Measurements from ENCODE around the gene PRKAG3. TPM values are rescaled to one million over a fixed set of nuclear protein-coding genes. Genes with fewer than 3 reads are reported as not detected.
"Not testable (repeated sequence)": the region's sequence is repeated elsewhere in the genome, so short reads cannot be mapped to it uniquely, and the experiment has no call there.

The PRKAG3 gene
- polyA plus RNA-seq, 1 of the 3 experiments (the other 2 are of a cell fraction), result not detected

- DNase-seq, result no peak
- H3K36me3 ChIP-seq (replicated peaks in 1 of 2; ENCODE audit: control insufficient read depth in 1 of 2, insufficient read depth in 2 of 2, low read length in 1 of 2), result peaks cover 0 to 8% of the 10 kb centered on the region in 2 experiments
- no peak overlapping the region for H3K9ac ChIP-seq
- no peaks in the 10 kb centered on the region for H4K20me1 ChIP-seq (ENCODE audit: insufficient read depth)
- no peaks in the 10 kb centered on the region for H3K4me1 ChIP-seq (ENCODE audit: control insufficient read depth in 1 of 2, insufficient read depth in 2 of 2, low read depth in 1 of 2, low read length in 1 of 2)
- H2AFZ ChIP-seq (ENCODE audit: low read depth), result no peak overlapping the region
- POLR2A ChIA-PET, result no interaction called here
- CTCF ChIA-PET, result interaction anchor here (0.7 to 1.2 kb wide), 3 partner anchors 12 to 419 kb away, joined by 3 read pairs; no protein-coding TSS in a partner anchor
- H3K79me2 ChIP-seq (ENCODE audit: insufficient read depth), result no peaks in the 10 kb centered on the region
- no peak overlapping the region for H3K4me2 ChIP-seq
- H3K4me3 ChIP-seq (ENCODE audit: low read depth in 2 of 2, low read length in 1 of 2), result no peak overlapping the region
- WGBS (ENCODE audit: low lambda C conversion rate), result 85% methylated on average over 1 of the region's 1 CpG
- H3K27me3 ChIP-seq (ENCODE audit: insufficient read depth), result no peaks in the 10 kb centered on the region
- TF ChIP-seq TEAD4 (IDR thresholded peaks at IDR 0.05; ENCODE audit: borderline replicate concordance, insufficient read depth) (no peak), EP300 (IDR thresholded peaks at IDR 0.05; ENCODE audit: borderline replicate concordance in 1 of 2, low read depth in 1 of 2, low read length in 1 of 2) (no peak), POLR2AphosphoS5 (IDR thresholded peaks at IDR 0.05; ENCODE audit: low read depth, low read length) (no peak), CTCF (IDR thresholded peaks at IDR 0.05) (no peak), YY1 (IDR thresholded peaks at IDR 0.05; ENCODE audit: low read depth) (no peak)
- H3K27ac ChIP-seq (ENCODE audit: low read depth in 2 of 2, low read length in 1 of 2), result no peak overlapping the region
- no peaks in the 10 kb centered on the region for H3K9me2 ChIP-seq
- H3K9me3 ChIP-seq, result no peaks in the 10 kb centered on the region
- H3F3A ChIP-seq (replicated peaks; ENCODE audit: insufficient read depth), result no peaks in the 10 kb centered on the region
Measured at GRCh38 chr2:218776488-218776887, 55.1 kb downstream of the PRKAG3 start.

- Histone ChIP-seq H3K9me3 (no peaks in the 10 kb centered on the region), H3K36me3 (replicated peaks in 1 of 2; ENCODE audit: control insufficient read depth in 1 of 2, insufficient read depth in 2 of 2, low read length in 1 of 2) (peaks cover 0 to 8% of the 10 kb centered on the region in 2 experiments), H3F3A (replicated peaks; ENCODE audit: insufficient read depth) (no peaks in the 10 kb centered on the region), H3K27me3 (ENCODE audit: insufficient read depth) (no peaks in the 10 kb centered on the region), H3K4me1 (ENCODE audit: control insufficient read depth in 1 of 2, insufficient read depth in 2 of 2, low read depth in 1 of 2, low read length in 1 of 2) (no peaks in the 10 kb centered on the region), H3K9ac (no peak overlapping the region), H3K79me2 (ENCODE audit: insufficient read depth) (no peaks in the 10 kb centered on the region), H3K4me3 (ENCODE audit: low read depth in 2 of 2, low read length in 1 of 2) (no peak overlapping the region), H3K4me2 (no peak overlapping the region), H4K20me1 (ENCODE audit: insufficient read depth) (no peaks in the 10 kb centered on the region), H2AFZ (ENCODE audit: low read depth) (no peak overlapping the region), H3K9me2 (no peaks in the 10 kb centered on the region), H3K27ac (ENCODE audit: low read depth in 2 of 2, low read length in 1 of 2) (no peak overlapping the region)
- WGBS (ENCODE audit: low lambda C conversion rate), result 82% methylated on average over 2 of the region's 2 CpGs
- DNase-seq, result no peak
- CTCF ChIA-PET, result no interaction called here
- POLR2A ChIA-PET, result no interaction called here
- no peak for TF ChIP-seq NFIC (IDR thresholded peaks at IDR 0.05; ENCODE audit: borderline replicate concordance)
- TF ChIP-seq MXI1 (IDR thresholded peaks at IDR 0.05; ENCODE audit: low read depth, low read length), result no peak
- TF ChIP-seq FOXJ3 (CRISPR knock-in tag; IDR thresholded peaks at IDR 0.05), result no peak
- TF ChIP-seq CTCF (IDR thresholded peaks at IDR 0.05), result no peak
- TF ChIP-seq CHD2 (IDR thresholded peaks at IDR 0.05; ENCODE audit: low read length, partially characterized antibody), result no peak
- no peak for TF ChIP-seq EZH2phosphoT487 (IDR thresholded peaks at IDR 0.05; ENCODE audit: borderline replicate concordance, low read depth)
- TF ChIP-seq SMC3 (IDR thresholded peaks at IDR 0.05; ENCODE audit: low read depth, low read length), result no peak
- no peak for TF ChIP-seq TAF1 (IDR thresholded peaks at IDR 0.05; ENCODE audit: borderline replicate concordance, low read depth, low read length)
- TF ChIP-seq POLR2AphosphoS5 (IDR thresholded peaks at IDR 0.05; ENCODE audit: low read depth, low read length), result no peak
- no peak for TF ChIP-seq JUND (IDR thresholded peaks at IDR 0.05)
- TF ChIP-seq EP300 (IDR thresholded peaks at IDR 0.05; ENCODE audit: borderline replicate concordance in 1 of 2, low read depth in 1 of 2, low read length in 1 of 2), result no peak
- TF ChIP-seq SIN3A (IDR thresholded peaks at IDR 0.05; ENCODE audit: borderline replicate concordance, low read depth, low read length), result no peak
- TF ChIP-seq TEAD4 (IDR thresholded peaks at IDR 0.05; ENCODE audit: borderline replicate concordance, insufficient read depth), result no peak
- no peak for TF ChIP-seq TCF12 (IDR thresholded peaks at IDR 0.05)
- TF ChIP-seq FOXM1 (IDR thresholded peaks at IDR 0.05; ENCODE audit: low read depth), result no peak
- no peak for TF ChIP-seq RFX5 (IDR thresholded peaks at IDR 0.05; ENCODE audit: low read length)
- no peak for TF ChIP-seq RAD21 (IDR thresholded peaks at IDR 0.05; ENCODE audit: low read length)
Measured at GRCh38 chr2:218773881-218774280, 57.7 kb downstream of the PRKAG3 start.

- H3K4me1 ChIP-seq (ENCODE audit: control insufficient read depth in 1 of 2, insufficient read depth in 2 of 2, low read depth in 1 of 2, low read length in 1 of 2); H3K4me3 ChIP-seq (ENCODE audit: low read depth in 2 of 2, low read length in 1 of 2); H2AFZ ChIP-seq (ENCODE audit: low read depth); H3K27me3 ChIP-seq (ENCODE audit: insufficient read depth); H3K36me3 ChIP-seq (replicated peaks in 1 of 2; ENCODE audit: control insufficient read depth in 1 of 2, insufficient read depth in 2 of 2, low read length in 1 of 2); H3K9me2 ChIP-seq; H3K79me2 ChIP-seq (ENCODE audit: insufficient read depth); H3K9ac ChIP-seq; H3K27ac ChIP-seq (ENCODE audit: low read depth in 2 of 2, low read length in 1 of 2); POLR2A ChIA-PET; DNase-seq; H3K4me2 ChIP-seq; H4K20me1 ChIP-seq (ENCODE audit: insufficient read depth); CTCF ChIA-PET; H3F3A ChIP-seq (replicated peaks; ENCODE audit: insufficient read depth); H3K9me3 ChIP-seq: not testable (repeated sequence)
- WGBS (ENCODE audit: low lambda C conversion rate), result 64% methylated on average over 5 of the region's 5 CpGs
Measured at GRCh38 chr2:218772759-218773158, 58.8 kb downstream of the PRKAG3 start.

All from SK-N-SH (cell line).